SK-N-MC (cell line): ENCODE results near the gene MICU1.
A peak's percentile ranks its signal among the peaks of the same experiment; 100 is the strongest.

Experiments
- DNase-seq: peaks from one replicate; pipeline ENCODE4 v3.0.0-alpha.2; 2011; ENCODE audit warnings: low read depth, low spot score
- H3K27ac ChIP-seq: fragments of 200-600 bp; sonication (generic); 2 replicates; pipeline ENCODE4 v1.5.1; 2016; ENCODE audit warnings: mixed run types
- H3K36me3 ChIP-seq: fragments of 200-600 bp; sonication (generic); 2 replicates; pipeline ENCODE4 v1.6.1; 2017; ENCODE audit warnings: antibody characterized with exemption, low read length, mixed read lengths; ENCODE audit not compliant: insufficient read depth
- H3K4me3 ChIP-seq: fragments of 200-600 bp; sonication (generic); 2 replicates; pipeline ENCODE4 v1.5.1; 2016
- H3K9ac ChIP-seq: fragments of 200-600 bp; sonication (generic); 2 replicates; pipeline ENCODE4 v1.8.0; 2017; ENCODE audit warnings: mixed run types, mixed read lengths; ENCODE audit not compliant: insufficient read length
- H3K9me3 ChIP-seq: fragments of 200-600 bp; sonication (generic); 2 replicates; pipeline ENCODE4 v1.6.1; 2017; ENCODE audit warnings: low read depth, mild to moderate bottlenecking, antibody characterized with exemption, low read length, moderate library complexity, mixed read lengths
- EZH2 ChIP-seq: fragments of 200-600 bp; sonication (generic); IDR thresholded peaks from one replicate; pipeline ENCODE4 v1.6.1; 2017; ENCODE audit warnings: antibody characterized with exemption
- FOXP2 ChIP-seq: optimal IDR thresholded peaks from 2 replicates; pipeline ENCODE3; 2011; ENCODE audit warnings: mild to moderate bottlenecking, moderate library complexity; ENCODE audit not compliant: insufficient read depth; ENCODE audit errors: extremely low read length, control extremely low read depth
- POLR2AphosphoS5 ChIP-seq: IDR thresholded peaks from 2 replicates; pipeline ENCODE4 v1.6.1; 2012; ENCODE audit warnings: mild to moderate bottlenecking, low read depth, low read length, borderline replicate concordance

MICU1 gene

GRCh38 chr10:72612203-72612826, 13.6 kb downstream of the MICU1 start:
- H3K9ac ChIP-seq: no peak overlapping the region
- DNase-seq: peak; percentile 69
- no peaks in the 10 kb centered on the region for H3K36me3 ChIP-seq
- H3K4me3 ChIP-seq: peak overlapping the region; percentile 51; the same call in 1 of the 2 replicates
- H3K27ac ChIP-seq: no peak overlapping the region
- peak; percentile 40; the same call in 1 of the 2 replicates for TF ChIP-seq POLR2AphosphoS5
- no peak for TF ChIP-seq EZH2
- no peaks in the 10 kb centered on the region for H3K9me3 ChIP-seq

GRCh38 chr10:72611783-72612182, 14.1 kb downstream of the MICU1 start:
- no peak overlapping the region for H3K27ac ChIP-seq
- TF ChIP-seq POLR2AphosphoS5: no peak
- TF ChIP-seq FOXP2: no peak
- TF ChIP-seq EZH2: no peak
- H3K4me3 ChIP-seq: peak overlapping the region; percentile 51; the same call in 1 of the 2 replicates
- no peaks in the 10 kb centered on the region for H3K9me3 ChIP-seq
- no peak overlapping the region for H3K9ac ChIP-seq
- H3K36me3 ChIP-seq: no peaks in the 10 kb centered on the region
- no peak for DNase-seq

GRCh38 chr10:72610466-72610865, 15.4 kb downstream of the MICU1 start:
- Histone ChIP-seq H3K9ac (no peak overlapping the region), H3K27ac (no peak overlapping the region), H3K4me3 (no peak overlapping the region), H3K9me3 (no peaks in the 10 kb centered on the region), H3K36me3 (no peaks in the 10 kb centered on the region)
- DNase-seq: no peak
- TF ChIP-seq EZH2 (no peak), FOXP2 (no peak), POLR2AphosphoS5 (no peak)

GRCh38 chr10:72605122-72605521, 20.8 kb downstream of the MICU1 start:
- H3K36me3 ChIP-seq: no peaks in the 10 kb centered on the region
- H3K9ac ChIP-seq: no peak overlapping the region
- no peaks in the 10 kb centered on the region for H3K9me3 ChIP-seq
- TF ChIP-seq FOXP2: no peak
- TF ChIP-seq POLR2AphosphoS5: no peak
- TF ChIP-seq EZH2: no peak
- H3K4me3 ChIP-seq: no peak overlapping the region
- DNase-seq: no peak
- H3K27ac ChIP-seq: no peak overlapping the region

GRCh38 chr10:72601144-72601543, 24.7 kb downstream of the MICU1 start:
- Histone ChIP-seq H3K27ac (no peak overlapping the region), H3K9ac (no peak overlapping the region), H3K36me3 (no peaks in the 10 kb centered on the region), H3K9me3 (no peaks in the 10 kb centered on the region), H3K4me3 (no peak overlapping the region)
- no peak for DNase-seq
- TF ChIP-seq FOXP2 (no peak), EZH2 (no peak), POLR2AphosphoS5 (no peak)

- no peaks in the 10 kb centered on the region for H3K9me3 ChIP-seq
- no peak overlapping the region for H3K4me3 ChIP-seq
- DNase-seq: no peak
- no peaks in the 10 kb centered on the region for H3K36me3 ChIP-seq
- no peak overlapping the region for H3K9ac ChIP-seq
- no peak overlapping the region for H3K27ac ChIP-seq
- TF ChIP-seq EZH2: no peak
- TF ChIP-seq FOXP2: no peak
- TF ChIP-seq POLR2AphosphoS5: no peak
These were observed 26.8 kb downstream of the MICU1 start for GRCh38 chr10:72598769-72599701.

- no peak overlapping the region for H3K27ac ChIP-seq
- no peak for DNase-seq
- H3K9ac ChIP-seq: no peak overlapping the region
- TF ChIP-seq POLR2AphosphoS5: no peak
- TF ChIP-seq FOXP2: no peak
- no peak for TF ChIP-seq EZH2
- no peaks in the 10 kb centered on the region for H3K36me3 ChIP-seq
- H3K9me3 ChIP-seq: no peaks in the 10 kb centered on the region
- no peak overlapping the region for H3K4me3 ChIP-seq
These were observed 28.0 kb downstream of the MICU1 start for GRCh38 chr10:72597897-72598296.

- no peak for TF ChIP-seq POLR2AphosphoS5
- no peak for TF ChIP-seq FOXP2
- no peak for TF ChIP-seq EZH2
- H3K27ac ChIP-seq: no peak overlapping the region
- no peak for DNase-seq
- H3K9me3 ChIP-seq: no peaks in the 10 kb centered on the region
- H3K4me3 ChIP-seq: no peak overlapping the region
- no peak overlapping the region for H3K9ac ChIP-seq
- no peaks in the 10 kb centered on the region for H3K36me3 ChIP-seq
These were observed 30.4 kb downstream of the MICU1 start for GRCh38 chr10:72595436-72595835.

- H3K4me3 ChIP-seq: no peak overlapping the region
- no peak overlapping the region for H3K9ac ChIP-seq
- no peak overlapping the region for H3K27ac ChIP-seq
- H3K36me3 ChIP-seq: no peaks in the 10 kb centered on the region
- H3K9me3 ChIP-seq: no peaks in the 10 kb centered on the region
- DNase-seq: no peak
- TF ChIP-seq EZH2: no peak
- no peak for TF ChIP-seq FOXP2
- TF ChIP-seq POLR2AphosphoS5: no peak
These were observed 31.9 kb downstream of the MICU1 start for GRCh38 chr10:72593963-72594362.
